BE2C (cell line): ENCODE results near the gene PDE6B.

Source experiments
- DNase-seq: peaks from one replicate; pipeline ENCODE4 v3.0.0-alpha.2; 2020
- H3K27me3 ChIP-seq: fragments of 250-450 bp; sonication (Bioruptor Pico); 2 replicates; pipeline ENCODE4 v1.5.1; 2020; ENCODE audit warnings: mild to moderate bottlenecking
- H3K36me3 ChIP-seq: fragments of 250-450 bp; sonication (Bioruptor Pico); 2 replicates; pipeline ENCODE4 v1.5.1; 2020; ENCODE audit warnings: mild to moderate bottlenecking
- H3K4me1 ChIP-seq: fragments of 250-450 bp; sonication (Bioruptor Pico); 2 replicates; pipeline ENCODE4 v1.5.1; 2020
- H3K4me3 ChIP-seq: 2 replicates; pipeline ENCODE4 v1.5.1; 2011; ENCODE audit warnings: low read depth, low read length
- H3K9me3 ChIP-seq: fragments of 250-450 bp; sonication (Bioruptor Pico); 2 replicates; pipeline ENCODE4 v1.5.1; 2020
- CTCF ChIP-seq: IDR thresholded peaks from 2 replicates; pipeline ENCODE4 v1.5.1; 2012; ENCODE audit warnings: mild to moderate bottlenecking, low read depth, low read length

The PDE6B gene

GRCh38 chr4:622996-623913 is 2.1 kb upstream of the PDE6B start:
- H3K4me3 ChIP-seq: no peak overlapping the region
- H3K4me1 ChIP-seq: no peaks in the 10 kb centered on the region
- no peaks in the 10 kb centered on the region for H3K36me3 ChIP-seq
- no peak for DNase-seq
- H3K9me3 ChIP-seq: peaks cover 7% of the 10 kb centered on the region
- no peaks in the 10 kb centered on the region for H3K27me3 ChIP-seq
- no peak for TF ChIP-seq CTCF

- no peak overlapping the region for H3K4me3 ChIP-seq
- no peaks in the 10 kb centered on the region for H3K36me3 ChIP-seq
- H3K4me1 ChIP-seq: no peaks in the 10 kb centered on the region
- peaks cover 7% of the 10 kb centered on the region for H3K9me3 ChIP-seq
- H3K27me3 ChIP-seq: no peaks in the 10 kb centered on the region
- no peak for DNase-seq
- no peak for TF ChIP-seq CTCF
Observed at GRCh38 chr4:623914-624566, 1.3 kb upstream of the PDE6B start.

GRCh38 chr4:625631-626161 is 323 bp downstream of the PDE6B start:
- no peak for TF ChIP-seq CTCF
- Histone ChIP-seq H3K4me1 (no peaks in the 10 kb centered on the region), H3K4me3 (no peak overlapping the region), H3K27me3 (no peaks in the 10 kb centered on the region), H3K9me3 (peaks cover 7% of the 10 kb centered on the region), H3K36me3 (no peaks in the 10 kb centered on the region)
- no peak for DNase-seq

- no peaks in the 10 kb centered on the region for H3K4me1 ChIP-seq
- H3K9me3 ChIP-seq: peaks cover 7% of the 10 kb centered on the region
- no peaks in the 10 kb centered on the region for H3K36me3 ChIP-seq
- H3K4me3 ChIP-seq: no peak overlapping the region
- no peak for DNase-seq
- H3K27me3 ChIP-seq: no peaks in the 10 kb centered on the region
- TF ChIP-seq CTCF: no peak
Observed at GRCh38 chr4:626201-627091, 1.1 kb downstream of the PDE6B start.

GRCh38 chr4:627347-628125 is 2.2 kb downstream of the PDE6B start:
- H3K4me1 ChIP-seq: no peaks in the 10 kb centered on the region
- H3K4me3 ChIP-seq: no peak overlapping the region
- no peak for TF ChIP-seq CTCF
- DNase-seq: no peak
- no peaks in the 10 kb centered on the region for H3K36me3 ChIP-seq
- peaks cover 7% of the 10 kb centered on the region for H3K9me3 ChIP-seq
- H3K27me3 ChIP-seq: no peaks in the 10 kb centered on the region
